ENCODE data around the gene SCARF2.
"Not testable (repeated sequence)": the region's sequence is repeated elsewhere in the genome, so short reads cannot be mapped to it uniquely, and the experiment has no call there.

SCARF2 gene

GRCh38 chr22:20395907-20396287 is 41.7 kb downstream of the SCARF2 start:
- TF ChIP-seq, protein P1, sequence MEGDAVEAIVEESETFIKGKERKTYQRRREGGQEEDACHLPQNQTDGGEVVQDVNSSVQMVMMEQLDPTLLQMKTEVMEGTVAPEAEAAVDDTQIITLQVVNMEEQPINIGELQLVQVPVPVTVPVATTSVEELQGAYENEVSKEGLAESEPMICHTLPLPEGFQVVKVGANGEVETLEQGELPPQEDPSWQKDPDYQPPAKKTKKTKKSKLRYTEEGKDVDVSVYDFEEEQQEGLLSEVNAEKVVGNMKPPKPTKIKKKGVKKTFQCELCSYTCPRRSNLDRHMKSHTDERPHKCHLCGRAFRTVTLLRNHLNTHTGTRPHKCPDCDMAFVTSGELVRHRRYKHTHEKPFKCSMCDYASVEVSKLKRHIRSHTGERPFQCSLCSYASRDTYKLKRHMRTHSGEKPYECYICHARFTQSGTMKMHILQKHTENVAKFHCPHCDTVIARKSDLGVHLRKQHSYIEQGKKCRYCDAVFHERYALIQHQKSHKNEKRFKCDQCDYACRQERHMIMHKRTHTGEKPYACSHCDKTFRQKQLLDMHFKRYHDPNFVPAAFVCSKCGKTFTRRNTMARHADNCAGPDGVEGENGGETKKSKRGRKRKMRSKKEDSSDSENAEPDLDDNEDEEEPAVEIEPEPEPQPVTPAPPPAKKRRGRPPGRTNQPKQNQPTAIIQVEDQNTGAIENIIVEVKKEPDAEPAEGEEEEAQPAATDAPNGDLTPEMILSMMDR (IDR thresholded peaks at IDR 0.05; ENCODE audit: borderline replicate concordance, control extremely low read depth, extremely low read depth, insufficient read depth, missing control alignments), result no peak
- DNase-seq (ENCODE audit: low spot score), result no peak
- in situ Hi-C loops (cut with MboI; ENCODE audit: low sequenced_read_pairs, unreplicated experiment), result no loop called here

- in situ Hi-C loops (cut with MboI; ENCODE audit: low sequenced_read_pairs, unreplicated experiment), result no loop called here
Measured at GRCh38 chr22:20395181-20395906, 42.3 kb downstream of the SCARF2 start.

GRCh38 chr22:20393705-20394476 is 43.7 kb downstream of the SCARF2 start, which contains the start of gene ZNF74:
TSS of gene ZNF74 (plus strand) at chr22:20394151. CDS start at chr22:20394629, 478 bp downstream.
- TF ChIP-seq, protein P1 (IDR thresholded peaks at IDR 0.05; ENCODE audit: borderline replicate concordance, control extremely low read depth, extremely low read depth, insufficient read depth, missing control alignments), result no peak
- in situ Hi-C loops (cut with MboI; ENCODE audit: low sequenced_read_pairs, unreplicated experiment), result no loop called here

More at GRCh38 chr22:20395181-20395906, 42.3 kb downstream of the SCARF2 start:
- DNase-seq (ENCODE audit: low spot score), result no peak
- TF ChIP-seq, protein P1 (IDR thresholded peaks at IDR 0.05; ENCODE audit: borderline replicate concordance, control extremely low read depth, extremely low read depth, insufficient read depth, missing control alignments), result no peak

DNA sequence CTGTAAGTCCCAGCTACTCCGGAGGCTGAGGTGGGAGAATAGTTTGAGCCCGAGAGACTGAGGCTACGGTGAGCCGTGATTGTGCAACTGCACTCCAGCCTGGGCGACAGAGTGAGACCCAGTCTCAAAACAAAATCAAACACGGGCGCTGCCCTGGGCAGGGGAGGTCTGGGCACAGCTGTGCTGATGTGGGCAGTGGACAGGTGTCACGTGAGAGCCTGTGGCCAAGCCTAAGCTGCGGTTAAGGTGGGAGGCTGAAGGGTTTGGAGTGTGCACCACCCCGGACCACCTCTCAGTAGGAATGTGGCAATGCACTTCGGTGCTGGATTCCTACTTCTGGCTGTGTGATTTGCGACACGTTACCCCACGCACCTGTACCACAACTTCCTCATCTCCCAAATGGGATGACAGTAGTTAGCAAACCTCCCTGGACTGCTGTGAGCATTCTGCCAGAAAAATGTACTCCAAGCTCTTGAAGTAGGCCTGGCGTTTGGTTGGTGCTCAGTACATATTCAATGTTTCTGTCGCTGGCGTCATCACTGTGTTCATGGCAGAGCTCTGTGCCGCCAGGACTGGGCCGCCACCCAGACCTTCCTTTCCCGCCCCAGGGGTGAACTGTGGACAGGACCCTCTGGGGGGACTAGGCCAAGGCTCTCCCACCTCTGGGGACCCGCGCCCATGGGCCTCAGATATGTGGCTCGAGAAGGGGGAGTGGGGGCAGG is 44.5 kb downstream of the SCARF2 start:
- TF ChIP-seq, protein P1 (IDR thresholded peaks at IDR 0.05; ENCODE audit: borderline replicate concordance, control extremely low read depth, extremely low read depth, insufficient read depth, missing control alignments), result no peak
- in situ Hi-C loops (cut with MboI; ENCODE audit: low sequenced_read_pairs, unreplicated experiment), result no loop called here
- no peak for DNase-seq (ENCODE audit: low spot score)

More at GRCh38 chr22:20393705-20394476, 43.7 kb downstream of the SCARF2 start, which contains the start of gene ZNF74:
- peak; percentile 90 for DNase-seq (ENCODE audit: low spot score)

- in situ Hi-C loops (cut with MboI; ENCODE audit: low sequenced_read_pairs, unreplicated experiment); DNase-seq (ENCODE audit: low spot score): not testable (repeated sequence)
Measured at GRCh38 chr22:20392365-20392881, 45.2 kb downstream of the SCARF2 start.

GRCh38 chr22:20391222-20391621 is 46.4 kb downstream of the SCARF2 start:
- TF ChIP-seq, protein P1 (IDR thresholded peaks at IDR 0.05; ENCODE audit: borderline replicate concordance, control extremely low read depth, extremely low read depth, insufficient read depth, missing control alignments), result no peak

More at GRCh38 chr22:20391222-20391621, 46.4 kb downstream of the SCARF2 start:
- DNase-seq (ENCODE audit: low spot score), result no peak
- in situ Hi-C loops (cut with MboI; ENCODE audit: low sequenced_read_pairs, unreplicated experiment), result no loop called here
